CD4-positive, alpha-beta T cell treated with Interleukin-17A for 1 hour (primary cell): ENCODE results near the gene TCHHL1.

Experiments used
- DNase-seq: peaks from one replicate; pipeline ENCODE4 v3.0.0-alpha.2; 2020

Gene TCHHL1

GRCh38 chr1:152089014-152089674 lies at the start of gene TCHHL1:
TCHHL1 (minus strand) TSS chr1:152089064; CDS start chr1:152088143, 921 bp downstream.
- no peak for DNase-seq

DNA sequence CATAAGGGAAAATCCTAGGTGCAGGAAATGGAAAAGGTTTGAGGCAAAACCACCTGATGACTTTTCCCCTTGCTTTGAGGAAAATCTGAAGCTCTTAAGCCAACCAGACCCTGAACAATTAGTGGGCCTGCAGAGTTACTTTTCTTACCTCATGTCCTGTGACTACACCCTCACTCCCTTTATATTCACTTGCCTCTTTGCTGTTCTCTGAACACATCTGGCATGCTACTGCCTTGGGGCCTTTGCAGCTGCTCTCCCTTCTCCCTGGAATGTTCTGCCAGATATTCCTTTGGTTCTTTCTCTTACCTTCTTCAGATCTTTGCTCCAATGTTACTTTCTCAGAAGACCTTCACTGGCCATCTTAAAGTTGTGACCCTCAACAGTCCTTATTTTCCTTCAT lies 48.4 kb upstream of the TCHHL1 start:
- DNase-seq, result no peak

- DNase-seq, result no peak
These were observed 41.3 kb upstream of the TCHHL1 start for GRCh38 chr1:152130186-152130585.

DNA sequence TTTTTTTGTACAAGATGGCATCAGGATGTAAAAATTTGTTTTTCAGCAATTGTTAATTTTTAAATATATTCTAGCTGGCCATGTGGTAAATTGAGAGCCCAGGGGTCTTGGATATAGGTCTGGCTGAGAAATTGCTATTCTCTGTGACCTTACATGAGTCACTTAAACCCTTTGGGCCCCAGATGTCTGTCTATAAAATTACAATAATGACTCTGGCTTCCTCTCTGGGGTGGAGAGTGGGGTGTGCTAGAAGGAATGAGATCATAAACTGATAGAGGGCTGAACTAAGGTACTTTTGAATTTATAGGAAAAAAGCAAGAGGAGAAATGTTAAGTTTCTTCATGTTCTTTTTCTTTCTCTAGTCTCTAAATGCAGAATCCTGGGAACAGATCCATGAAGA lies 38.8 kb upstream of the TCHHL1 start:
- no peak for DNase-seq

DNA sequence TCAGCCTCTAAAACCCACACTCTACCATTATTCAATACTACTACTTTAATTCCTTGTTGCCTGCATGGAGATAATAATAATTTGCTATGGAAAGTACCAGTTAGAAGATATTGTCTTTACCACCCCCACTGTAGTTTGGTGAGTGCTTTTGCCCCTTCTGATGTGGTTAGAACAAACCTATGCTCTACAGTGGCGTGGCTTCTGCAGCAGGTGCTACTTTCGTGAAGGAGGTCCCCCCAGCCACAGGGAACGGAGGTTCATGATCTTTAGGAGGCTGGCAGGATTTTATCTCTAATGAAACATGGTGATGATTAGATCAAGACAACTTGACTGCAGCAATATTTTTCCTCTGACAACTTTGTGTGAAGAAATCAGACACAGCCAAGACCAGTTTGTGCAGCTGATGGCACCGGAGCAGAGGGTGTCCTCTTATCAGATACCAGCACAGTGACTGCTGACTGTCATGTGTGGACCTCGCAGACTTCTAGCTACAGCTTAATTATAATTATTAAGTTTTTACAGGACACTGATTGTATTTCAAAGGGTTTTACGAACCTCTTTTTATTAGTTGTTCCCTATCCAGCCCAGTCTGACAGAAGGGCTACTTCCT lies 37.1 kb upstream of the TCHHL1 start:
- no peak for DNase-seq

GRCh38 chr1:152118915-152119314 lies 30.1 kb upstream of the TCHHL1 start:
- DNase-seq, result no peak

DNA sequence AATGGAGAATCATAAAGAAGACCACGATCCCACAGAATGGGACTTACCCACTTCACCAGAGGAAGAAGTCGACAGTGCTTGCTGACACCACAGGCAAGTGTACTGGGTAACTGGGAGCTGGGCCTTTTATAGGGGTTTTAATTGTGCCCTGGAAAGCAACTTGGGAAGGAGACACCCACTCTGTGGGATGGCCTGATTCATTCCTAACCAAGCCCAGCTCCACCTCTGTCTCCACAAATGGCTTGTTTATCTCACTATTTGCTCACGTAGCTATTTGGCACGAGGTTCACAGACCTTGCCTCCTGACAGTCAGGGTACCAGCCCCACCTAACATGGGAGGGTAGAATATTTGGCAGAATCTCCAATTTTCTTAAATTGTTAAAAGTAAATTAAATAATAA lies 26.5 kb upstream of the TCHHL1 start, which contains the start of gene TCHH:
Gene TCHH (minus strand): TSS at position 101 of the 400 bp plus-strand sequence. CDS start 1,364 bp downstream, outside the sequence.
- DNase-seq, result no peak

GRCh38 chr1:152112885-152113432 lies 24.1 kb upstream of the TCHHL1 start:
- DNase-seq, result no peak

- no peak for DNase-seq
These were observed 23.4 kb upstream of the TCHHL1 start for GRCh38 chr1:152112101-152112884.

GRCh38 chr1:152111515-152111968 lies 22.7 kb upstream of the TCHHL1 start:
- DNase-seq, result peak; percentile 10

DNA sequence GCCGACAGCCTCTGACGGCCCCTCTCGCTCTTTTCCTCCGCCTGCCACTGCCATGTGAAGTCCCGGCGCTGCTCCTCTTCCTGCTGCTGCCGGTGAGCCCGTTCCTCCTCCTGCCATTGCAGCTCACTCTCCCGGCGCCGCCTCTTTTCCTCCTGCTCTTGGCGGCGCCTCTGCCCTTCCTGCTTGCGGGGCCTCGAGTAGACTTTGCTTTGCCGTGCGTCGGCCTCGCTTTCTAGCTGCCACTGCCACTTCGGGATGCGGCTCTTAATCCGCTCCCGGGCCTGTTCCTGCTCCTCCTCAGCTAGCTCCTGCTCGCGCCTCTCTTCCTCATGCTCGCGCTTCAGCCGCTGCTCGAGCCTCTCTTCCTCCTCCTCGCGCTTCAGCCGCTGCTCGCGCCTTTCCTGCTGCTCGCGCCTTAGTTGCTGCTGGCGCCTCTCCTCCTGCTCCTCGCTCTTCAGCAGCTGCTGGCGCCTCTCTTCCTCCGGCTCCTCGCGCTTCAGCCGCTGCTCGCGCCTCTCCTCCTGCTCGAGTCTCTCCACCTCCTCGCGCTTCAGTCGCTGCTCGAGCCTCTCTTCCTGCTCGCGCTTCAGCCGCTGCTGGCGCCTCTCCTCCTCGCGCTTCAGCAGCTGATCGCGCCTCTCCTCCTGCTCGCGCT lies 22.1 kb upstream of the TCHHL1 start:
- no peak for DNase-seq

- peak; percentile 23 for DNase-seq
These were observed 21.5 kb upstream of the TCHHL1 start for GRCh38 chr1:152110365-152110859.

GRCh38 chr1:152109998-152110294 lies 21.1 kb upstream of the TCHHL1 start:
- no peak for DNase-seq

- no peak for DNase-seq
These were observed 20.6 kb upstream of the TCHHL1 start for GRCh38 chr1:152109231-152109997.

DNA sequence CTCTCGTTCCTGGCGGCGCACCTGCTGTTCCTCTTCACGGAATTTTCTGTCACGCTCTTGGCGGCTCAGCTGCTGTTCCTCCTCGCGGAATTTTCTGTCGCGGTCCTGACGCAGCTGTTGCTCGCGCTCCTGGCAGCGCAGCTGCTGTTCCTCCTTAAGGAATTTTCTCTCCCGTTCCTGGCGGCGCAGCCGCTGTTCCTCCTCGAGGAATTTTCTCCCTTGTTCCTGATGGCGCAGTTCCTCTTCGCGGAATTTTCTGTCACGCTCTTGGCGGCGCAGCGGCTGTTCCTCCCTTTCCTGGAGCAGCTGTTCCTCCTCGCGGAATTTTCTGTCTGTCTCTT lies 20.0 kb upstream of the TCHHL1 start:
- no peak for DNase-seq

- no peak for DNase-seq
These were observed 19.4 kb upstream of the TCHHL1 start for GRCh38 chr1:152107984-152108881.

- no peak for DNase-seq
These were observed 18.4 kb upstream of the TCHHL1 start for GRCh38 chr1:152107031-152107983.

GRCh38 chr1:152104854-152105253 lies 16.0 kb upstream of the TCHHL1 start:
- DNase-seq, result no peak

GRCh38 chr1:152096931-152097330 lies 8.1 kb upstream of the TCHHL1 start:
- DNase-seq, result no peak

DNA sequence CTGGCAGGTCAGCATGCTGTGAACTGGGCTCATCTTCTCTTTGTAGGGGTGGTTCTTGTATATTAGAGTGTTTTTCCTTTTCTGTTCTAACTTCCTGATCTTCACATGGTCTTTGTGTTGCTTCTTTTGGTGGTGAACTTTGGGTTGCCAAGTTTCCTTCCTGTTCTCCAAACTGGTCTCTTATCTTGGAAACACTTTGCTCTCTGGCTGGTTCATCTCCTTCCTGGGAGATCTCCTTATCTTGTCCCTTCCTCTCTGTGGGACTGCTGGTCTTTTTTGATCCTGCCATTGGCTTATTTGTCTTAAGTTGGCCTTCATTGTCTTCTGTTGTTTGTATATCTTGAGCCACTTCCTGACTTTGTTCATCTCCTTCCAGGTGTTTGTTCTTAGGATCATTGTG lies 2.1 kb downstream of the TCHHL1 start:
- DNase-seq, result no peak
